Fibroblast of lung (primary cell): Measurements from ENCODE around the gene EDEM1. TPM values are rescaled to one million over a fixed set of nuclear protein-coding genes. Genes with fewer than 3 reads are reported as not detected.
"Not testable (repeated sequence)": the region's sequence is repeated elsewhere in the genome, so short reads cannot be mapped to it uniquely, and the experiment has no call there.

Experiments
- DNase-seq, 2 donors: peaks; one replicate each; pipeline versions ENCODE4 v3.0.0 to v3.0.0-alpha.2; 2010; ENCODE audit warnings: low read depth in 2 of 2
- H2AFZ ChIP-seq: 2 replicates; pipeline ENCODE4 v1.5.1; 2012; ENCODE audit warnings: low read length, control low read depth, inconsistent platforms
- H3K27ac ChIP-seq: 2 replicates; pipeline ENCODE4 v1.5.1; 2011; ENCODE audit warnings: low read length, control low read depth; ENCODE audit not compliant: insufficient read depth
- H3K27me3 ChIP-seq: 2 replicates; pipeline ENCODE4 v1.5.1; 2011; ENCODE audit warnings: mild to moderate bottlenecking, low read length; ENCODE audit not compliant: control insufficient read depth, insufficient read depth
- H3K36me3 ChIP-seq: 2 replicates; pipeline ENCODE4 v1.5.1; 2011; ENCODE audit warnings: low read length; ENCODE audit not compliant: control insufficient read depth, insufficient read depth
- H3K4me1 ChIP-seq: 2 replicates; pipeline ENCODE4 v1.5.1; 2011; ENCODE audit warnings: low read length; ENCODE audit not compliant: control insufficient read depth, insufficient read depth; ENCODE audit errors: extremely low read depth
- H3K4me2 ChIP-seq: 2 replicates; pipeline ENCODE4 v1.5.1; 2011; ENCODE audit warnings: low read length, control low read depth; ENCODE audit not compliant: insufficient read depth; ENCODE audit errors: extremely low read depth
- H3K4me3 ChIP-seq, 4 experiments: fragments of 200-600 bp in 1 of 4; sonication (generic) in 1 of 4; replicated peaks in 1 of 4; 2 replicates each; pipeline ENCODE4 v1.5.1; 2011 to 2016; ENCODE audit warnings: low read length in 4 of 4, low read depth in 3 of 4, mild to moderate bottlenecking in 3 of 4, control low read depth in 2 of 4, inconsistent platforms in 1 of 4, mixed read lengths in 1 of 4; ENCODE audit not compliant: insufficient read depth in 1 of 4; ENCODE audit errors: control extremely low read depth in 1 of 4
- H3K79me2 ChIP-seq: 2 replicates; pipeline ENCODE4 v1.5.1; 2012; ENCODE audit warnings: mild to moderate bottlenecking, low read length, inconsistent platforms; ENCODE audit not compliant: control insufficient read depth, insufficient read depth
- H3K9ac ChIP-seq: 2 replicates; pipeline ENCODE4 v1.5.1; 2011; ENCODE audit warnings: mild to moderate bottlenecking, low read length, control low read depth; ENCODE audit not compliant: insufficient read depth
- H3K9me3 ChIP-seq: 2 replicates; pipeline ENCODE4 v1.5.1; 2012; ENCODE audit warnings: low read depth, low read length; ENCODE audit not compliant: control insufficient read depth, insufficient read depth
- H4K20me1 ChIP-seq: 2 replicates; pipeline ENCODE4 v1.5.1; 2011; ENCODE audit warnings: low read length; ENCODE audit not compliant: control insufficient read depth, insufficient read depth; ENCODE audit errors: extremely low read depth
- EZH2 ChIP-seq: IDR thresholded peaks from 2 replicates; pipeline ENCODE4 v1.5.1; 2012; ENCODE audit warnings: low read length, control low read depth, mild to moderate bottlenecking; ENCODE audit errors: missing control alignments
- polyA plus RNA-seq, 2 donors: library from polyadenylated mRNA; depleted of rRNA in 1 of 2; stranded (reverse) in 1 of 2; unstranded in 1 of 2; fragments of >200 nt; gene quantifications; 2 replicates each; pipeline ENCODE4 v1.2.1, GENCODE V29; 2011 to 2012; ENCODE audit warnings: missing spikeins in 1 of 2
- total RNA-seq: library from RNA; depleted of rRNA; stranded (reverse); fragments of >200 nt; gene quantifications from 2 replicates; pipeline ENCODE4 v1.2.1, GENCODE V29; 2014
- TF ChIP-seq, protein P1 (sequence below), 2 donors: IDR thresholded peaks in 1 of 2; conservative IDR thresholded peaks in 1 of 2; 1 replicate in 1 of 2; 2 replicates in 1 of 2; pipeline ENCODE4 v1.5.1; 2011 to 2012; ENCODE audit warnings: low read length in 2 of 2, control low read depth in 1 of 2, inconsistent platforms in 1 of 2, low read depth in 1 of 2, mild to moderate bottlenecking in 1 of 2

EDEM1 gene
- total and polyA plus RNA-seq, 2 donors (not counting 1 experiment from before 2014, with no cell fraction given): 23.6 to 42.4 TPM

DNA sequence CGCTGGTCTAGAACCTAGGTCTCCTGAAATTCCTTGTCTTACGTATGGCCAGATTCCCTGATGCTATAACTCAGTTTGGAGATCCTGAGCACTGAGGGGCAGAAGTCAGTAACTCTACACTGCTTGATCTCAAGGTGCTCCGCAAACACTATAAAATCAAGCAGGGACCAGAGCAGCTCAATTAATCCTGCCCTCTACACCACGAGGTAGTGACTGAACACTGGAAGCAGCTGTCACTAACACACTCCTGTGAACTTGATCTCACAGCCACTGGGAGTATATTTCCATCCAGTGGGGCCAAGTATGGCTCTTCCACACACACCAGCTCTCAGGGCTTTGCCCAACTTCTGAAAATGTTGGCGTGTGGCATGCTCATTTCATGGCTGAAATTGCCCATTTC lies 51.0 kb downstream of the EDEM1 start:
- no peaks in the 10 kb centered on the region for H3K27me3 ChIP-seq
- no peak overlapping the region for H3K9ac ChIP-seq
- TF ChIP-seq EZH2: no peak
- TF ChIP-seq, protein P1, sequence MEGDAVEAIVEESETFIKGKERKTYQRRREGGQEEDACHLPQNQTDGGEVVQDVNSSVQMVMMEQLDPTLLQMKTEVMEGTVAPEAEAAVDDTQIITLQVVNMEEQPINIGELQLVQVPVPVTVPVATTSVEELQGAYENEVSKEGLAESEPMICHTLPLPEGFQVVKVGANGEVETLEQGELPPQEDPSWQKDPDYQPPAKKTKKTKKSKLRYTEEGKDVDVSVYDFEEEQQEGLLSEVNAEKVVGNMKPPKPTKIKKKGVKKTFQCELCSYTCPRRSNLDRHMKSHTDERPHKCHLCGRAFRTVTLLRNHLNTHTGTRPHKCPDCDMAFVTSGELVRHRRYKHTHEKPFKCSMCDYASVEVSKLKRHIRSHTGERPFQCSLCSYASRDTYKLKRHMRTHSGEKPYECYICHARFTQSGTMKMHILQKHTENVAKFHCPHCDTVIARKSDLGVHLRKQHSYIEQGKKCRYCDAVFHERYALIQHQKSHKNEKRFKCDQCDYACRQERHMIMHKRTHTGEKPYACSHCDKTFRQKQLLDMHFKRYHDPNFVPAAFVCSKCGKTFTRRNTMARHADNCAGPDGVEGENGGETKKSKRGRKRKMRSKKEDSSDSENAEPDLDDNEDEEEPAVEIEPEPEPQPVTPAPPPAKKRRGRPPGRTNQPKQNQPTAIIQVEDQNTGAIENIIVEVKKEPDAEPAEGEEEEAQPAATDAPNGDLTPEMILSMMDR (conservative IDR thresholded peaks at IDR 0.05 in 1 of 2, IDR thresholded peaks at IDR 0.05 in 1 of 2; ENCODE audit: low read depth in 1 of 2, low read length in 2 of 2): no peak
- no peak overlapping the region for H3K27ac ChIP-seq
- H2AFZ ChIP-seq: no peak overlapping the region
- no peaks in the 10 kb centered on the region for H3K36me3 ChIP-seq
- H3K4me1 ChIP-seq: no peaks in the 10 kb centered on the region
- no peaks in the 10 kb centered on the region for H3K9me3 ChIP-seq
- no peak overlapping the region for H3K4me3 ChIP-seq
- H4K20me1 ChIP-seq: no peaks in the 10 kb centered on the region
- no peak for DNase-seq
- no peaks in the 10 kb centered on the region for H3K79me2 ChIP-seq
- H3K4me2 ChIP-seq: no peak overlapping the region

DNA sequence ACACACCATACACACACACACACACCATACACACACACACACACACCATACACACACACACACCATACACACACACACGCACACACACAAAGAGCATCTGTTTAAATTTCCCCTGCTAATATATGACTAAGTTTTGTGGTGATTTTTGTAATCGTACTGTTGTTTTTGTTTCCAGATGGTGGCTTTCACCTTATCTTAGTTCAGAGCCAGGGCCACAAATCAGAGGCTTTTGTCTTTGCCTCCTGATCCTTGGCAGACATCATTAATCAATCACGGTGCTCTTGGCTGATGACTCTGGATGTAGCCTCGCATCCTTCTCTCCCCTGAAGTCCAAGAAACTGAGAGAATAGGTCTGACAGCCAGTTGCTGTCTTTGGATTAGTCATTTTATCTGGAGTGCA lies 52.1 kb downstream of the EDEM1 start:
- H2AFZ ChIP-seq: no peak overlapping the region
- H3K27me3 ChIP-seq: no peaks in the 10 kb centered on the region
- no peaks in the 10 kb centered on the region for H3K36me3 ChIP-seq
- H3K9me3 ChIP-seq: no peaks in the 10 kb centered on the region
- H3K79me2 ChIP-seq: no peaks in the 10 kb centered on the region
- H3K9ac ChIP-seq: no peak overlapping the region
- DNase-seq: peak in 1 of 2 donors; percentile 94
- H3K4me3 ChIP-seq: no peak overlapping the region
- TF ChIP-seq, protein P1 (conservative IDR thresholded peaks at IDR 0.05 in 1 of 2, IDR thresholded peaks at IDR 0.05 in 1 of 2; ENCODE audit: low read depth in 1 of 2, low read length in 2 of 2): no peak
- no peak for TF ChIP-seq EZH2
- H3K4me2 ChIP-seq: no peak overlapping the region
- H4K20me1 ChIP-seq: no peaks in the 10 kb centered on the region
- no peaks in the 10 kb centered on the region for H3K4me1 ChIP-seq
- H3K27ac ChIP-seq: no peak overlapping the region

DNA sequence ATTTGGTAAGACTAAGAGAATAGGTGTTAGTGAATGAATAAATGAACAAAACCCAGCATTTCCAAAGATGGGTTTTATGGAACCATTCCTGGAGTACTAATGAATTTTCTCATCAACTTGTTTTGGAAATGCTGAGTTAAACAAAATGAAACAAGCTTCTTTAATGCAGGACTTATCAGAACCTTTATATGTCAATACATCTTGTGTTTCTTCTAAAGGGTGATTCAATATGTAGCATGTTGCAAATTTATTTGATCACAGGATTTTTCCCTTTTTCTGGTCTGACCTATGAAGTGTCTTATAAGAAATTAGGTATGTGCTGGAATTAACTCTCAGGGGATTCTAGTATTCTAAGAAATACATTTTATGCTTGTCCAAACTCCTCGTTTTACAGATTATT lies 53.2 kb downstream of the EDEM1 start:
- Histone ChIP-seq H3K4me2 (no peak overlapping the region), H2AFZ (no peak overlapping the region), H3K4me3 (no peak overlapping the region), H3K27ac (no peak overlapping the region), H3K36me3 (no peaks in the 10 kb centered on the region), H3K9ac (no peak overlapping the region), H3K9me3 (no peaks in the 10 kb centered on the region), H4K20me1 (no peaks in the 10 kb centered on the region), H3K4me1 (no peaks in the 10 kb centered on the region), H3K27me3 (no peaks in the 10 kb centered on the region), H3K79me2 (no peaks in the 10 kb centered on the region)
- DNase-seq: no peak
- no peak for TF ChIP-seq EZH2

DNA sequence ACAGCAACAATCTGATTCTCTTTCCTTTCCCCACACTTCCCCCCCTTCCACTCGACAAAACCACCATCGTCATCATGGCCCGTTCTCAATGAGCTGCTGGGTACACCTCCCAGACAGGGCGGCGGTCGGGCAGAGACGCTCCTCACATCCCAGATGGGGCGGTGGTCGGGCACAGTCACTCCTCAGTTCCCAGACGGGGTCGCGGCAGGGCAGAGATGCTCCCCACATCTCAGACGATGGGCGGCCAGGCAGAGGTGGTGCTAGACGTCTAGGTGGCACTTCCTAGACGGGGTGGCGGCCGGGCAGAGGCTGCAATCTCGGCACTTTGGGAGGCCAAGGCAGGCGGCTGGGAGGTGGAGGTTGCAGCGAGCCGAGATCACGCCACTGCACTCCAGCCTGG lies 55.3 kb downstream of the EDEM1 start:
- not testable (repeated sequence) for H2AFZ ChIP-seq, H3K79me2 ChIP-seq, H3K9ac ChIP-seq, H4K20me1 ChIP-seq, H3K9me3 ChIP-seq, DNase-seq, H3K36me3 ChIP-seq, H3K4me3 ChIP-seq, H3K4me2 ChIP-seq, H3K27me3 ChIP-seq, H3K4me1 ChIP-seq, H3K27ac ChIP-seq
